ENCODE measurements around the gene HSD17B3. TPM values are rescaled to one million over a fixed set of nuclear protein-coding genes. Genes with fewer than 3 reads are reported as not detected.

Gene HSD17B3
- total and polyA plus RNA-seq, 10 of the 15 experiments (the other 5 are each of a cell fraction or from before 2014, with no cell fraction given) = not detected

GRCh38 chr9:96333958-96334357 lies 32.0 kb upstream of the HSD17B3 start (continued):
- TF ChIP-seq ATF3 (IDR thresholded peaks at IDR 0.05; ENCODE audit: borderline replicate concordance, extremely low read depth, low read depth, low read length) (no peak), POLR2AphosphoS2 (IDR thresholded peaks at IDR 0.05; ENCODE audit: low read depth, low read length) (no peak)

- no peak overlapping the region for H3K4me2 ChIP-seq (ENCODE audit: control insufficient read depth, insufficient read depth)
- H3K9ac ChIP-seq (ENCODE audit: control insufficient read depth, insufficient read depth, low read length) = no peak overlapping the region
- no peaks in the 10 kb centered on the region for H3K9me3 ChIP-seq (replicated peaks; ENCODE audit: control insufficient read depth, insufficient read depth, low read length)
- H3K4me1 ChIP-seq (ENCODE audit: control insufficient read depth, insufficient read depth, low read length) = no peaks in the 10 kb centered on the region
- FAIRE-seq (no peak), ATAC-seq (no peak), DNase-seq (ENCODE audit: low read depth, low spot score) (no peak)
- ChIA-PET CTCF (interaction anchor here (0.6 to 0.9 kb wide), 2 partner anchors 82 to 305 kb away, joined by 3 to 5 read pairs; no protein-coding TSS in a partner anchor), SMC1A (ENCODE audit: uncharacterized antibody, unreplicated experiment) (no interaction called here), RAD21 (ENCODE audit: unreplicated experiment) (no interaction called here), POLR2A (no interaction called here)
- no peak overlapping the region for H3K27ac ChIP-seq (ENCODE audit: control insufficient read depth, insufficient read depth)
- in situ Hi-C loops (cut with MboI) (no loop called here), intact Hi-C loops (cut with micrococcal nuclease; ENCODE audit: unreplicated experiment) (no loop called here)
- no peak for TF ChIP-seq MTA3 (IDR thresholded peaks at IDR 0.05; ENCODE audit: borderline replicate concordance, low read length)
- no peak overlapping the region for H3K4me3 ChIP-seq
- H3K36me3 ChIP-seq (ENCODE audit: control insufficient read depth in 2 of 2, insufficient read depth in 2 of 2, low read length in 1 of 2) = no peaks in the 10 kb centered on the region
- no TSS peak for BruUV-seq (replicated peaks)
- H3K79me2 ChIP-seq (ENCODE audit: control insufficient read depth, insufficient read depth, low read length) = no peaks in the 10 kb centered on the region
- H2AFZ ChIP-seq (ENCODE audit: control insufficient read depth, low read depth, low read length) = no peak overlapping the region
- 60% methylated on average over 9 of the region's 9 CpGs for WGBS (ENCODE audit: insufficient coverage, insufficient replicate concordance, low lambda C conversion rate, missing lambda C conversion rate)
- H3K27me3 ChIP-seq (replicated peaks in 1 of 2; ENCODE audit: control insufficient read depth in 2 of 2, insufficient read depth in 2 of 2, low read length in 1 of 2) = no peaks in the 10 kb centered on the region
- H4K20me1 ChIP-seq (ENCODE audit: control insufficient read depth, insufficient read depth) = no peaks in the 10 kb centered on the region
Observed at GRCh38 chr9:96331236-96331947, 29.4 kb upstream of the HSD17B3 start.
